Keratinocyte (primary cell): ENCODE results near the gene DDB1. TPM values are rescaled to one million over a fixed set of nuclear protein-coding genes. Genes with fewer than 3 reads are reported as not detected.

ENCODE experiments used
- DNase-seq: peaks from one replicate; pipeline ENCODE4 v3.0.0-alpha.2; 2011; ENCODE audit warnings: low read depth, missing footprints, low spot score
- FAIRE-seq: peaks from 2 replicates; lab custom pipeline; 2011; peaks lifted over from hg19 to GRCh38; lab: Jason Lieb, UNC
- H2AFZ ChIP-seq: 2 replicates; pipeline ENCODE4 v1.6.0; 2012; ENCODE audit warnings: low read length, control low read depth, inconsistent platforms; ENCODE audit not compliant: control insufficient read depth
- H3K27ac ChIP-seq: 2 replicates; pipeline ENCODE4 v1.5.1; 2011; ENCODE audit warnings: low read length; ENCODE audit not compliant: control insufficient read depth, insufficient read depth
- H3K27me3 ChIP-seq: 3 replicates; pipeline ENCODE4 v1.6.0; 2011; ENCODE audit warnings: low read length; ENCODE audit not compliant: control insufficient read depth, insufficient read depth; ENCODE audit errors: extremely low read depth
- H3K36me3 ChIP-seq, 2 experiments: 2 replicates in 1 of 2; 3 replicates in 1 of 2; pipeline ENCODE4 v1.5.1; 2011; ENCODE audit warnings: low read length in 2 of 2, mild to moderate bottlenecking in 1 of 2; ENCODE audit not compliant: control insufficient read depth in 2 of 2, insufficient read depth in 2 of 2; ENCODE audit errors: extremely low read depth in 1 of 2
- H3K4me1 ChIP-seq: 3 replicates; pipeline ENCODE4 v1.5.1; 2011; ENCODE audit warnings: low read length; ENCODE audit not compliant: control insufficient read depth, insufficient read depth; ENCODE audit errors: extremely low read depth
- H3K4me2 ChIP-seq: 3 replicates; pipeline ENCODE4 v1.6.0; 2011; ENCODE audit warnings: low read depth, low read length; ENCODE audit not compliant: control insufficient read depth, insufficient read depth; ENCODE audit errors: extremely low read depth
- H3K4me3 ChIP-seq, 3 experiments: fragments of 200-600 bp in 1 of 3; sonication (generic) in 1 of 3; 2 replicates in 2 of 3; 3 replicates in 1 of 3; pipeline ENCODE4 v1.5.1; 2011 to 2016; ENCODE audit warnings: low read length in 3 of 3, mild to moderate bottlenecking in 3 of 3, control low read depth in 2 of 3, inconsistent platforms in 1 of 3, low read depth in 1 of 3, mixed read lengths in 1 of 3, mixed run types in 1 of 3, moderate library complexity in 1 of 3; ENCODE audit not compliant: control insufficient read depth in 2 of 3, insufficient read depth in 2 of 3; ENCODE audit errors: extremely low read depth in 1 of 3
- H3K79me2 ChIP-seq: 2 replicates; pipeline ENCODE4 v1.6.0; 2012; ENCODE audit warnings: low read length; ENCODE audit not compliant: control insufficient read depth, insufficient read depth
- H3K9ac ChIP-seq: 3 replicates; pipeline ENCODE4 v1.6.0; 2011; ENCODE audit warnings: low read length; ENCODE audit not compliant: control insufficient read depth, insufficient read depth; ENCODE audit errors: extremely low read depth
- H3K9me1 ChIP-seq: 3 replicates; pipeline ENCODE4 v1.6.0; 2011; ENCODE audit warnings: low read length; ENCODE audit not compliant: control insufficient read depth, insufficient read depth; ENCODE audit errors: extremely low read depth
- H3K9me3 ChIP-seq: 2 replicates; pipeline ENCODE4 v1.5.1; 2012; ENCODE audit warnings: low read depth, low read length; ENCODE audit not compliant: control insufficient read depth
- H4K20me1 ChIP-seq: 3 replicates; pipeline ENCODE4 v1.6.0; 2011; ENCODE audit warnings: low read length; ENCODE audit not compliant: control insufficient read depth, insufficient read depth; ENCODE audit errors: extremely low read depth
- CTCF ChIP-seq, 3 experiments: IDR thresholded peaks in 1 of 3; conservative IDR thresholded peaks in 1 of 3; optimal IDR thresholded peaks in 1 of 3; 2 replicates in 2 of 3; 3 replicates in 1 of 3; pipeline versions ENCODE3 to v1.5.1; 2011; ENCODE audit warnings: low read length in 3 of 3, mild to moderate bottlenecking in 3 of 3, moderate library complexity in 2 of 3, control low read depth in 1 of 3, inconsistent platforms in 1 of 3; ENCODE audit not compliant: insufficient read depth in 2 of 3; ENCODE audit errors: extremely low read depth in 1 of 3
- EZH2 ChIP-seq: IDR thresholded peaks from one replicate; pipeline ENCODE4 v1.6.1; 2012; ENCODE audit warnings: inconsistent platforms, mild to moderate bottlenecking, low read length, moderate library complexity
- dilution Hi-C: fragments of 300-500 bp; cut with MboI; formaldehyde crosslinking; loops from one replicate; pipeline ENCODE4 v1.7.0; 2020; ENCODE audit warnings: low sequenced_read_pairs; ENCODE audit not compliant: extremely low pct_ligation_motif_present
- polyA plus RNA-seq, 5 experiments: library from polyadenylated mRNA; depleted of rRNA in 3 of 5; stranded (reverse) in 3 of 5; stranded (forward) in 1 of 5; unstranded in 1 of 5; fragments of >200 nt; gene quantifications; 1 replicate in 1 of 5; 2 replicates in 3 of 5; 3 replicates in 1 of 5; pipeline versions ENCODE4 v1.2.1 to v1.2.3, GENCODE V29; 2011 to 2012; ENCODE audit warnings: missing spikeins in 2 of 5, low read depth in 1 of 5, low replicate concordance in 1 of 5

The DDB1 gene
- polyA plus RNA-seq, 1 donor (not counting 4 experiments of a cell fraction or from before 2014, with no cell fraction given), result 187 TPM

DNA sequence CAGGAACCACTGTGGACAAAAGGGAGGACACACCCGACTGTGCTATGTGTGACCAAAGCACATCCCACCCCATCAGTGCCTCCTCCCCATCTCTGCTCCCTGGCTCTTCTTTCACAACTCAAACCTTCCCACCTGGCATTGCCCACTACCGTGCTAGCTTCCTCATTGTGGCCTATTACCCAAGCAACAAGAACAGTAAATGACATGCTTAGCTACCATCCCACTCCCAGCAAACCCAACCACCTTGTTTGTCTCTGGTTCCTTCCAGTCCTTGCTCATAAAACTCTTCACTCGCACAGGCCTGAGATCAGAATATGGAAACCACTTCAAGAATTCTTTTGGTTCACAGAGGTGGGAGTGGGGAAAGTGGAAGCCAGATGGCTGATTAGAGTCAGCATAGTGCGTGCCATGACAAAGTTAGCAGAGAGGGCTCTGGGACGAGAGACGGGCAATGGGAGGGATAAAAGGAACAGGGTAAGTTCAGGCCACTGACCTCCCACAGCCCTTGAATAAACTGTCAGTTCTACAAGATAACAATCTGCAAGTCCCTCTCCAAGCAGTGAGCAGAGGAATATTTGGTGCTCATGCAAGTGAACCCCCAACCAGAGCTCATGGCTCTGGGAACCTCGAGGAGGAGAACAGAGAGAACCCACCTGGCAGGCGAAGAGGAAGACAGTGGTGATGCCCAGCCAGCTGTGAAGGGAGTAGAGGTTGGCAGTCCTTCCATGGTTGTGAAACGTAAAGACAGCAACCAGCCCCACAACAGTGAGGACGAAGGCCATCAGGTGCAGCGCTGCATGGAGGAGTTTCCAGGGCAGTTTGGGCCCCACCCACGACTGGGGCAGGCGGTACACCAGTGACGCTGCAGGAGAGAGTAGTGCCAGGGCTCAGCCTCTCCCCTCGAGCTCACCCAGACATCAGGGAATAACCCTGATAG lies 20.5 kb upstream of the DDB1 start:
- peaks cover 24 to 29% of the 10 kb centered on the region in 2 experiments for H3K36me3 ChIP-seq
- no peaks in the 10 kb centered on the region for H3K27me3 ChIP-seq

GRCh38 chr11:61352038-61352437 lies 19.1 kb upstream of the DDB1 start:
- Histone ChIP-seq H2AFZ (no peak overlapping the region), H3K9ac (no peak overlapping the region), H3K27me3 (no peaks in the 10 kb centered on the region), H3K27ac (no peak overlapping the region), H3K79me2 (no peaks in the 10 kb centered on the region), H3K4me2 (no peak overlapping the region), H4K20me1 (no peaks in the 10 kb centered on the region), H3K9me1 (peaks cover 2% of the 10 kb centered on the region), H3K4me3 (no peak overlapping the region), H3K9me3 (no peaks in the 10 kb centered on the region), H3K36me3 (peaks cover 30 to 31% of the 10 kb centered on the region in 2 experiments), H3K4me1 (no peaks in the 10 kb centered on the region)
- DNase-seq (no peak), FAIRE-seq (no peak)
- dilution Hi-C loops, result no loop called here
- TF ChIP-seq EZH2 (no peak), CTCF (optimal IDR thresholded peaks at IDR 0.05 in 1 of 3, IDR thresholded peaks at IDR 0.05 in 1 of 3, conservative IDR thresholded peaks at IDR 0.05 in 1 of 3; ENCODE audit: extremely low read depth in 1 of 3, insufficient read depth in 2 of 3, low read length in 3 of 3) (no peak)

More for the DNA sequence above, 20.5 kb upstream of the DDB1 start:
- peaks cover 2% of the 10 kb centered on the region for H3K9me1 ChIP-seq
- FAIRE-seq, result no peak
- H3K4me2 ChIP-seq, result no peak overlapping the region
- no peaks in the 10 kb centered on the region for H3K4me1 ChIP-seq
- DNase-seq, result no peak
- TF ChIP-seq CTCF (optimal IDR thresholded peaks at IDR 0.05 in 1 of 3, IDR thresholded peaks at IDR 0.05 in 1 of 3, conservative IDR thresholded peaks at IDR 0.05 in 1 of 3; ENCODE audit: extremely low read depth in 1 of 3, insufficient read depth in 2 of 3, low read length in 3 of 3) (no peak), EZH2 (no peak)
- H3K27ac ChIP-seq, result no peak overlapping the region
- no peak overlapping the region for H3K9ac ChIP-seq
- no peak overlapping the region for H2AFZ ChIP-seq
- H3K79me2 ChIP-seq, result no peaks in the 10 kb centered on the region
- dilution Hi-C loops, result no loop called here
- H4K20me1 ChIP-seq, result no peaks in the 10 kb centered on the region
- no peak overlapping the region for H3K4me3 ChIP-seq
- no peaks in the 10 kb centered on the region for H3K9me3 ChIP-seq
